Cardiac fibroblast (primary cell): ENCODE results near the gene ANTXRL.
"Not testable (repeated sequence)": the region's sequence is repeated elsewhere in the genome, so short reads cannot be mapped to it uniquely, and the experiment has no call there.

Experiments
- DNase-seq, 2 donors: peaks; one replicate each; pipeline versions ENCODE4 v3.0.0 to v3.0.0-alpha.2; 2010; ENCODE audit warnings: low read depth in 2 of 2
- H3K4me3 ChIP-seq, 2 donors: replicated peaks in 1 of 2; 1 replicate in 1 of 2; 2 replicates in 1 of 2; pipeline ENCODE4 v1.5.1; 2011; ENCODE audit warnings: low read depth in 2 of 2, low read length in 2 of 2, mild to moderate bottlenecking in 2 of 2, moderate library complexity in 1 of 2

Gene ANTXRL

GRCh38 chr10:46379233-46379848 lies 92.5 kb downstream of the ANTXRL start:
- not testable (repeated sequence) for H3K4me3 ChIP-seq, DNase-seq
